AG09319 (cell line): ENCODE measurements around the gene EP400.

Experiments
- DNase-seq: peaks from one replicate; pipeline ENCODE4 v3.0.0-alpha.2; 2010; ENCODE audit warnings: low read depth; ENCODE audit errors: extremely low read depth
- TF ChIP-seq, protein P1 (sequence below): IDR thresholded peaks from 2 replicates; pipeline ENCODE4 v1.5.1; 2011; ENCODE audit warnings: low read depth, mild to moderate bottlenecking, inconsistent platforms, low read length, moderate library complexity

The EP400 gene, protein sequence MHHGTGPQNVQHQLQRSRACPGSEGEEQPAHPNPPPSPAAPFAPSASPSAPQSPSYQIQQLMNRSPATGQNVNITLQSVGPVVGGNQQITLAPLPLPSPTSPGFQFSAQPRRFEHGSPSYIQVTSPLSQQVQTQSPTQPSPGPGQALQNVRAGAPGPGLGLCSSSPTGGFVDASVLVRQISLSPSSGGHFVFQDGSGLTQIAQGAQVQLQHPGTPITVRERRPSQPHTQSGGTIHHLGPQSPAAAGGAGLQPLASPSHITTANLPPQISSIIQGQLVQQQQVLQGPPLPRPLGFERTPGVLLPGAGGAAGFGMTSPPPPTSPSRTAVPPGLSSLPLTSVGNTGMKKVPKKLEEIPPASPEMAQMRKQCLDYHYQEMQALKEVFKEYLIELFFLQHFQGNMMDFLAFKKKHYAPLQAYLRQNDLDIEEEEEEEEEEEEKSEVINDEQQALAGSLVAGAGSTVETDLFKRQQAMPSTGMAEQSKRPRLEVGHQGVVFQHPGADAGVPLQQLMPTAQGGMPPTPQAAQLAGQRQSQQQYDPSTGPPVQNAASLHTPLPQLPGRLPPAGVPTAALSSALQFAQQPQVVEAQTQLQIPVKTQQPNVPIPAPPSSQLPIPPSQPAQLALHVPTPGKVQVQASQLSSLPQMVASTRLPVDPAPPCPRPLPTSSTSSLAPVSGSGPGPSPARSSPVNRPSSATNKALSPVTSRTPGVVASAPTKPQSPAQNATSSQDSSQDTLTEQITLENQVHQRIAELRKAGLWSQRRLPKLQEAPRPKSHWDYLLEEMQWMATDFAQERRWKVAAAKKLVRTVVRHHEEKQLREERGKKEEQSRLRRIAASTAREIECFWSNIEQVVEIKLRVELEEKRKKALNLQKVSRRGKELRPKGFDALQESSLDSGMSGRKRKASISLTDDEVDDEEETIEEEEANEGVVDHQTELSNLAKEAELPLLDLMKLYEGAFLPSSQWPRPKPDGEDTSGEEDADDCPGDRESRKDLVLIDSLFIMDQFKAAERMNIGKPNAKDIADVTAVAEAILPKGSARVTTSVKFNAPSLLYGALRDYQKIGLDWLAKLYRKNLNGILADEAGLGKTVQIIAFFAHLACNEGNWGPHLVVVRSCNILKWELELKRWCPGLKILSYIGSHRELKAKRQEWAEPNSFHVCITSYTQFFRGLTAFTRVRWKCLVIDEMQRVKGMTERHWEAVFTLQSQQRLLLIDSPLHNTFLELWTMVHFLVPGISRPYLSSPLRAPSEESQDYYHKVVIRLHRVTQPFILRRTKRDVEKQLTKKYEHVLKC (N-terminal part only)

DNA sequence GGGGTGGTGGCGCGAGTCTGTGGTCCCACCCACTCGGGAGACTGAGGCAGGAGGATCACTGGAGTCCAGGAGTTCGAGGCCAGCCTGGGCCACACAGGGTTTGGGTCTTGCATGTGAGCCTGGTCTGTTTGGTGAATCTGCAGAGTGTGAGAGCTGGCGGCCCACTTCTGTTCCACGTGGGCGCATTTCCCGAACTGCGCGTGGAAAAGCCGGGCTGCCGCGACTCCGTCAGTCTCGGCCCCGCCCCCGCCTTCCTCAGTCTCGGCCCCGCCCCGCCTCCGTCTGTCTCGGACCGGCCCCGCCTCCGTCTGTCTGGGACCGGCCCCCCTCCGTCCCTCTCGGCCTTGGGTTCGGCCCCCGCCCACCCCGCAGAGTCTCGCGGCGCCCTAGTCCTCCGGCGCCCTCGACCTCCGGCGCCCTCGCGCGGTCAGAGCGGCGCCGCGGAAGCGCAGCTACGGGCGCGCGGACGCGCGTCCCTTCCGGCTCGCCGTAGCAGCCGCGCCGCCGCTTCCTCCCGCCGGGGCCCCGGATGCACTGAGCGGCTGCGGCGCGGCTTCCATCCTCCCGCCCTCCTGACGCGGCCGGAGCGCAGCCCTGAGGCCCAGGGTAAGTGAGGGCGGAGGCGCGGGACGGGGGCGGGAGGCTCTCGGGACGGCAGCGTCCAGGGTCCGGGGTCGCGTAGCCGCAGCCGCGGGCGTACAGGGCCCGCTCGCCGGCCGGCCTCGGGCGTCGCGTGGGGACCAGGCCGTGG is at the start of gene EP400:
Gene EP400 (plus strand): TSS at position 512 of the 751 bp plus-strand sequence. CDS start 10,678 bp downstream, outside the sequence.
- TF ChIP-seq, protein P1, sequence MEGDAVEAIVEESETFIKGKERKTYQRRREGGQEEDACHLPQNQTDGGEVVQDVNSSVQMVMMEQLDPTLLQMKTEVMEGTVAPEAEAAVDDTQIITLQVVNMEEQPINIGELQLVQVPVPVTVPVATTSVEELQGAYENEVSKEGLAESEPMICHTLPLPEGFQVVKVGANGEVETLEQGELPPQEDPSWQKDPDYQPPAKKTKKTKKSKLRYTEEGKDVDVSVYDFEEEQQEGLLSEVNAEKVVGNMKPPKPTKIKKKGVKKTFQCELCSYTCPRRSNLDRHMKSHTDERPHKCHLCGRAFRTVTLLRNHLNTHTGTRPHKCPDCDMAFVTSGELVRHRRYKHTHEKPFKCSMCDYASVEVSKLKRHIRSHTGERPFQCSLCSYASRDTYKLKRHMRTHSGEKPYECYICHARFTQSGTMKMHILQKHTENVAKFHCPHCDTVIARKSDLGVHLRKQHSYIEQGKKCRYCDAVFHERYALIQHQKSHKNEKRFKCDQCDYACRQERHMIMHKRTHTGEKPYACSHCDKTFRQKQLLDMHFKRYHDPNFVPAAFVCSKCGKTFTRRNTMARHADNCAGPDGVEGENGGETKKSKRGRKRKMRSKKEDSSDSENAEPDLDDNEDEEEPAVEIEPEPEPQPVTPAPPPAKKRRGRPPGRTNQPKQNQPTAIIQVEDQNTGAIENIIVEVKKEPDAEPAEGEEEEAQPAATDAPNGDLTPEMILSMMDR: peak; percentile 22
- DNase-seq: peak; percentile 83

DNA sequence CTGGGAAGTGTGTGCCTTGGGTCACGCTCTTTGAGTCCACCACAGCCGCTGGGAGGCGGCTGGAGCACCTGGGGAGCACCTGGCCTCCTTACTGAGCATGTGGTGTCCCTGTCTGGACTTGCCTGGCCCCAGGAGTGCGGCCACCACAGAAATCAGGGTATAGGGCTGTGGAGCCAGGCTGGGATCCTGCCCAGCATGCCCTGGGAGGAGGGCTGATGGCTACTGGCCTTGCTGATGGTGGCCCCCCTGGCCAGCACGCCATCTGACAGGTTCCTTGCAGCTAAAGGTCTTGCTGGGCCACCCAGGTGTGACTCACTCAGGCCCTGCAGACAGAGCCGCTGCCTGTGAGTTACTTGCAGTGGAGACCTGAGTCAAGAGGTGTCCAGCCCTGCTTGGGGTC is 49.3 kb upstream of the EP400 start:
- TF ChIP-seq, protein P1: no peak
- DNase-seq: no peak

DNA sequence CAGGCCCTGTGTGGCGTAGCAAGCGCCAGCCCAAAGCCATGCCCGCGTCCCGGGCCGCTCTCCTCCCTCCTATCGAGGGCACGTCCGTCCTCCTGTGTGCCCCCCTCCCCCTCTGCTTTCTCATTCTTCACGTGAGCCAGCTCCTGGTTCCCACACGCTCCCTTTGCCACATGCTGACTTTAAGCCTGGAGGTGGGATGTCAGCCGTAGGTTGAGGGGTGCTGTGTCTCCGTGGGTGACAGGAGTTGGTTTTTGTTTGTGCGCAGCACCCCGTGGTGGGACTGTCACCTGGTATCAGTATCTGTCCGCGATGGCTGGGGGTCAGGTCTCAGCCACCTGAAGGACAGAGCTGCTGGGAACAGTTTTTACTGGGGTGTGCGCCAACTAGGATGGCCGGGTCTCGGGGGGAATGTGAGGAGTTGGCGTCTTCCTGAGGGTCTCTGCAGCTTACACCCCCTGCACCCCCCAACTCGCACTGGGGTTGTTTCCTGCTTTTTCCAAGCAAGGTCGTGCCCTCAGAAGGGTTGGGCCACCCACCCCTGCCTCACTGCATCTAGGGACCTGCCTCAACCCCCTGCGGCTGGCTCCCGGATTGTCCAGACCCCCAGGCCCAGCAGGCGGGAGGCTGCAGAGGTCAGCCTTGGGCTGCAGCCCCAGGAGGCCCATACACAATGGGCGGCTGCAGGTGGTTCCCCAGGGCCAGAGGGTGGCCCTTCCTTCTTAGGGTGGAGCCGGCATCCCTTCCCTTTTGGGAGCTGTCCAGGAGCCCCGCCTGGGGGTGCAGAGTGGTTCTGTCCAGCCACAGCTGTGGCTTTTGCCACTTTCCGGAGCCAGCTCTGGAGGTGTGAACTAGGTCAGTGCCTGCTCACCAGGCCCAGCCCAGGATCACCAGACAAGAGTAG is 48.1 kb upstream of the EP400 start:
- TF ChIP-seq, protein P1: no peak
- DNase-seq: no peak

DNA sequence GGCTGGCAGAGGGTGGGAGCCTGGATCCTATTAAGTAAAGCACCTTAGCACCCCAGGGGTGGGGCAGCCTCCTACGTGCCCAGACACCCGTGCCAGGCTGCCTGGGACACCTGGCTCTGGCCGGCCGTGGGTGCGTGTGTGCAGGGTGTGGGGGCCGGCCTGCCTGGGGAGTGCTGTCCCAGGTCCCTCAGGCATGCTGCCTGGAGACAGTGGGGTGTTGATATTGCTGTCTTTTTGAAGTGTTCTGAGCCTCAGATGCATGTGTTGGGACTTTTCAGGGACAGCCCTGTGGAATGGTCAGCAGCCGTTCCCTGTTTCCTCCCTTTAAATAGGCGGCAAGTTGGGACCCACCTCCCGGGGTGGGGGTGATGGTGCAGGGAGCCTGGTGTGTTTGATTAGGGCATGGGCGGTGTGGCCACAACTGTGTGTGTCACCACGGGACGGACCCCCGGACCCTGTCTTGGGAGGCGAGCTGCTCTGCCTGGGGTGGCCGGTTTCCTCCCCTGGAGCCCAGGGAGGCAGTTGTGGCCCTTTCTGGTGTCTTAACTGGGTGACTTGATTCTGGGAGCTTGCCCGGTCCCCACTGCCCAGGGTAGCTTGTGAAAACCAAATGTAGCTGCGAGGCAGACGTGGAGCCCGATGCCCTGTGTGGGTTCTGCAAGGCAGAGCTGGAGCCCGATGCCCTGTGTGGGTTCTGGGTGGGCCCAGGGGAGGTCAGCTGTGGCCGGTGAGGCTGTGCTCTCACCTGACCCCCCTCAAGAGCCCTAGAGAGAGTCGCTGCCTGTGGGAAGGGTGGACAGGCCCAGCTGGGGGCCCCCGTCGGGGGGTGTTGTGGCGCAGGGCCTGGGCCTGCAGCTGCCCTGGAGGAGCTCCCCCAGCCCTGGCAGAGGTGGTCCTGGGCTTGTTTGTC is 47.2 kb upstream of the EP400 start:
- TF ChIP-seq, protein P1: no peak
- DNase-seq: no peak

DNA sequence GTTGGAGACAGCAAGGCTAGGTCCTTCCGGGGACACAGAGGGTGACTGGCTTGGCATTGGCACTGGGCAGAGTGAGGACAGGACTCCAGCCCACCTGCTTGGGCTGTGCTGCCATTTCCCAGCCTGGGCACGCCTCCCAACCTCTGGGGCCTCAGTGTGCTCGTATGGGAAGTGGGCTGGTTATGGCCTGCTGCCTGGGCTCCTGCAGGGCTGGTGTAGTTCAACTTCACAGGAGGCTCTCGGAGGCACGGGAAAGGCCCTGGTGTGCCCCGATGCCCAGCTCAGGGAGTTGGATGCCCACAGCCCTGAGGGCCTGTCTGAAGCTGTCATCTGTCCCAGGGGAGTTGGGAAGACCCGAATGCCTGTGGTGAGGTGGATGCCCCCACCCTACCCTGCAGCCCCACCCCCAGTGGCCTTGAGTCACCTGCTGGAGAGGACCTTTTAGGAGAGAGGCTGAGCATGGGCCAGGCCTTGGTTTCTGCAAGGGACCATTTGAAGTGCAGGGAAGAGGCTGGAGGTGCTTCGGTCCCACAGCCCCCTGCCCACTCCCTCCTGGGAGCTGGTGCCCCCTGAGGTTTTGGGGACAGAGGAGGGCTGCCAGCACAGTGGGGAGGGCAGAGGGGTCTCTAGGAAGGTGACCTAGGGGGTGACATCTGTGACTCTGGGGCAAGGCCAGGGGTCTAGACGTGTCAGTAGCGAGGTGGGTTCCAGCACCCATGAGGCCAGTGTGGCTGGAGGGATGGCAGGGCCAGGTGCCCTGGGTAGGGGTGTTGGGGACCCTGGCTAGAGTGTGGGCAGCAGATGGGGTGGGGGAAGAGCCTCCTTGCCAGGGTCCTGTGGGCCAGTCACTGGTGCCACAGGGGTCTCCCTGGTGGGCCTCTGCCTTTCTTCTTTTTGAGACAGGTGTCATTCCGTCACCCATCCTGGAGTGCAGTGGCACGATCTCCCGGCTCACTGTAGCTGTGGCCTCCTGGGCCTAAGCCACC is 46.2 kb upstream of the EP400 start:
- TF ChIP-seq, protein P1: no peak
- no peak for DNase-seq
